GM21367 (cell line): Measurements from ENCODE around the gene NTN1.

Source experiments
- ATAC-seq: cut with Tn5 transposase; IDR thresholded peaks from one replicate; pipeline ENCODE4 v1.9.1; 2021; ENCODE audit not compliant: unreplicated experiment

The NTN1 gene

GRCh38 chr17:9004961-9005285, 16.4 kb upstream of the NTN1 start:
- ATAC-seq: no peak

- ATAC-seq: no peak
Measured at GRCh38 chr17:9006175-9006767, 15.0 kb upstream of the NTN1 start.

- no peak for ATAC-seq
Measured at GRCh38 chr17:9007052-9007714, 14.1 kb upstream of the NTN1 start.

- no peak for ATAC-seq
Measured at GRCh38 chr17:9009096-9009495, 12.2 kb upstream of the NTN1 start.

GRCh38 chr17:9009737-9010136, 11.6 kb upstream of the NTN1 start:
- no peak for ATAC-seq

- ATAC-seq: no peak
Measured at GRCh38 chr17:9011001-9011400, 10.3 kb upstream of the NTN1 start.

GRCh38 chr17:9016941-9017552, 4.3 kb upstream of the NTN1 start:
- no peak for ATAC-seq

GRCh38 chr17:9018726-9019125, 2.6 kb upstream of the NTN1 start:
- ATAC-seq: no peak

GRCh38 chr17:9020096-9020823, 1.1 kb upstream of the NTN1 start:
- ATAC-seq: no peak

GRCh38 chr17:9020824-9021157, 519 bp upstream of the NTN1 start:
- ATAC-seq: no peak

- no peak for ATAC-seq
Measured at GRCh38 chr17:9021992-9022572, 772 bp downstream of the NTN1 start.

- ATAC-seq: no peak
Measured at GRCh38 chr17:9022573-9023391, 1.5 kb downstream of the NTN1 start.

GRCh38 chr17:9023392-9024218, 2.3 kb downstream of the NTN1 start:
- ATAC-seq: no peak

GRCh38 chr17:9024497-9024896, 3.2 kb downstream of the NTN1 start:
- ATAC-seq: no peak

- ATAC-seq: no peak
Measured at GRCh38 chr17:9026741-9027140, 5.4 kb downstream of the NTN1 start.

GRCh38 chr17:9028202-9028987, 7.1 kb downstream of the NTN1 start:
- ATAC-seq: no peak

GRCh38 chr17:9028988-9029570, 7.8 kb downstream of the NTN1 start:
- no peak for ATAC-seq

- no peak for ATAC-seq
Measured at GRCh38 chr17:9032151-9032550, 10.8 kb downstream of the NTN1 start.

- ATAC-seq: no peak
Measured at GRCh38 chr17:9032583-9032982, 11.3 kb downstream of the NTN1 start.
